GM18526 (cell line): ENCODE results near the gene AKR1C4.

Experiments
- POLR2A ChIP-seq: IDR thresholded peaks from 3 replicates; pipeline ENCODE4 v1.6.1; 2011; ENCODE audit not compliant: insufficient read length; ENCODE audit errors: extremely low read depth

The AKR1C4 gene

DNA sequence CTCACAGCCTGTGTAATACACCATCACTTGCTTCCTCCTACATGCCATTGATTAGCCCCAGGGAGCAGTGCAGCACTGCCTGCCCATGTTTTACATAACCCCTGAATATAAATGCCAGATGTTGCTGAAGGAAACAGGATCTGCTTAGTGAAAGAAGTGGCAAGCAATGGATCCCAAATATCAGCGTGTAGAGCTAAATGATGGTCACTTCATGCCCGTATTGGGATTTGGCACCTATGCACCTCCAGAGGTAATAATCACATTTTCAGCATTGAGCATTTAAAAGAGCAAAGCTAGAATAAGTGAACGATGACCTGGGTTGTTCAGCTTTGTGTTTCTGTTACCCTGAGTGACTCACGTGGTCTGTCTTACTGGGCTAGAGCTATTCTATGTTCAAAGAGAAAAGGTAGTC lies at the start of gene AKR1C4:
Gene AKR1C4 (plus strand): TSS at position 136 of the 412 bp plus-strand sequence. CDS start 31 bp downstream, at position 167.
- no peak for TF ChIP-seq POLR2A

DNA sequence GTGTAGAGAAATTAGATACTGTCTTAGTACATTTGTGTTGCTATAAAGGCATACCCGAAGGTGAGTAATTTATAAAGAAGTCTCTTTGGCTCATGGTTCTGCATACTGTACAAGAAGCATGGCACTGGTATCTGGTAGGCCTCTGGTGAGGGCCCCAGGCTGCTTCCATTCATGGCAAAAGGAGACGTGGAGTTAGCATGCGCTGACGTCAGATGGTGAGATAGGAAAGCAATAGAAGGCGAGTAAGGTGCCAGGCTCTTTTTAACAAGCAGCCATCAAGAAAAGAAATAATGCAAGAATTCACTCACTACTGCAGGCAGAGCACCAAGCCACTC lies 49.8 kb upstream of the AKR1C4 start:
- TF ChIP-seq POLR2A, result no peak

DNA sequence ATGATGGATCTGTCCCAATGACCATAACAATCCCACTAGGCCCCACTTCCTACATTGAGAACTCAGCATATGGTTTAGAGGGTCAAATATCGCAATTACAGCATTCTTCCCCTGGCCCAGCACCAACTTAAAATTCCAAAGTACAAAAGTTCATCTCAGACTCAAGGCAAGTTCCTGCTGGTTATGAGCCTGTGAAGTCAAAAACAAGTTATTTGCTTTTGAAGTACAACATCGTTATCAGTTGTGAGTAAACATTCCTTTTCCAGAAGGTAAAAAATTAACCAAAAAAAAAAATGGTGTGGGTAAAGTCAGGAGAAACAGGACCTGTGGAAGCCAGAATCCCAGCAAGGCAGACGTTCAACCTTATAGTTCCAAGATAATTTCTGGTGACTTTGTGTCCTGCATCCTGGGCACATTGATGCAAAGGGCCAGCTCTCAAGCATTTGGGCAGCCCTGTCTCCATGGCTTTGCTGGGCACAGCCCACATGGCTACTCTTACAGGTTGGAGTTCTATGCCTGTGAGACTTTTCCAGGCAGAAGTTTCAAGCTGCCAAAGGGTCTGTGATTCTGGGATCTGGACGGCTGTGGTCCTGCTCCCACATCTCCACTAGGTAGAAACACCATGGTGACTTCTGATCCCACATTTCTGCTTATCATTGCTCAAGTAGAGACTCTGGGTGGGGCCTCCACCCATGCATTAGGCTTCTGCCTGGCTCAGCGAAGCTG lies 49.2 kb upstream of the AKR1C4 start:
- TF ChIP-seq POLR2A, result no peak

DNA sequence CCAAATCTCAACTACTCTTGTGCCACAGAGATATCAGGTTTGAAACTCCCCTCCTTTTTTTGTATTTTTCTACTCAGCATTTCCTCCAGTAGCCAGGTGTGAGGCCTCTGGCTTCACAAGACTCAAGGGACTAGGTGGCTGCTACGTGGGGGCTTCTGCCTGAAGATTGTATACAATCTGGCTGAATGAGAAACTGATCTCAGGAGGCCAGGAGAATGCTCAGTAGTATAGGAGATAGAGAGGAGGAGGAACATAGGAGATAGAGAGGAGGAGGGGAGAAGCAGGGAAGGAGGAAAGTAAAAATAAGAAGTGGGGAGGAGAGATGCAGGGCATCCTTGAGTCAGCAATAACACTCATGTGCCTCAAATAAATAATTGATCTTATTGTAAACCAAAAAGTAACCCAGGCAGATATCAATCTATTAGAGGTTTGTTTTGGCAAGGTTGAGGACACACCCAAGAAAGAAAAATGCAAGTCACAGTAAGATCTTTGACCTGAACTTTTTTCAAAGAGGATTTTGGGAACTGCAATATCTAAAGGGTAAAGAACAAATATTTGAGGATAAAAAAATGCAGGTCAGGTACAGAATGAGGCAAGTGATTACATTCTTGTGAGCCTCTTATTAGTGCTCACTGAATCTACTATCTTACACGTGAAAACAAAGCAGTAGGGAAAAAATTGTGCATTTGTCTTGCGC lies 48.5 kb upstream of the AKR1C4 start:
- no peak for TF ChIP-seq POLR2A

DNA sequence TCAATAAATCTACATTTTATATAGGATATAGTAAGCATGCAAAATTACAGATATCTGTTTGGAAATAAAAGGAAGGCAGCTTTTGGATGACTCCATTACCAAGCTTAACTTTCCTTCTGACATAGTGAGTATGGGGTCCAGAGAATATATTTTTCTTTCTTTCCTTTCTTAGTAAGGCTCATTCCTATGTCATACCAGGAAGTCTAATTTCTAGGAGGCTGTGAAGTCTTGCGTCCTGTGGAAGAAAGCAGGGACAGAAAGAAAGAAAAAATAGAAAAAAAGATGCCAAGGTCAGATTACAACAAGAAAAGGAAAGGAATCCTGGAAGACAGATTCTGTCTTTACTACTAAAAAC lies 48.0 kb upstream of the AKR1C4 start:
- no peak for TF ChIP-seq POLR2A

DNA sequence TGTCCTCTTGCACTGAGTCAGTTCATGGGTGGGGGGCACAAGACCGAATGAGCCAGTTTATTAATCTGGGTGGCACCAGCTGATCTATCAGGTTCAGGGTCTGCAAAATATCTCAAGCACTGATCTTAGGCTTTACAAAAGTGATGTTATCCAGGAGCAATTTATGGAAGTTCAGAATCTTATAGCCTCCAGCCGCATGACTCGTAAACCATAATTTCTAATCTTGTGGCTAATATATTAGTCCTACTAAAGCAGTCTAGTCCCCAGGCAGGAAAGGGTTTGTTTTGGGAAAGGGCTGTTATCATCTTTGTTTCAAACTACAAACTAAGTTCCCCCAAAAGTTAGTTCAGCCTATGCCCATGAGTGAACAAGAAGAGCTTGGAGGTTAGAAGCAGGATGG lies 45.6 kb upstream of the AKR1C4 start:
- no peak for TF ChIP-seq POLR2A

DNA sequence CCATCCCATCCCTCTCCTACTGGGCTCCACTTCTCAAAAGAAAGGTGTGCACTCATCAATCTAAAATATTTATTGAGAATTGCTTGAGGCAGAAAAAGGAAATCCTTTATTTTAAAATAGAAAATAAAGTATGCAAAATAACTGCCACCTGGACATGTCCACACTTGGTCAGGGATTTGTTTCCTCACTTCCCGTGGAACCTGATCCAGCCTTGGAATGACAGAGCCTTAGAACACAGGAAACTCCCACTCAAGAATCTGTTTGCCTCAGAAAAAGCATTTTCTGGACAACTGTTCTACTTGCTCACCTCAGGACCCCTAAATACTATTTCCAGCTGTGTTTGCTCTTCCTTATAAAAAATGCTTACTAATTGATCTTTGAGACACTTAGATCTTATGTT lies 40.7 kb upstream of the AKR1C4 start:
- no peak for TF ChIP-seq POLR2A

DNA sequence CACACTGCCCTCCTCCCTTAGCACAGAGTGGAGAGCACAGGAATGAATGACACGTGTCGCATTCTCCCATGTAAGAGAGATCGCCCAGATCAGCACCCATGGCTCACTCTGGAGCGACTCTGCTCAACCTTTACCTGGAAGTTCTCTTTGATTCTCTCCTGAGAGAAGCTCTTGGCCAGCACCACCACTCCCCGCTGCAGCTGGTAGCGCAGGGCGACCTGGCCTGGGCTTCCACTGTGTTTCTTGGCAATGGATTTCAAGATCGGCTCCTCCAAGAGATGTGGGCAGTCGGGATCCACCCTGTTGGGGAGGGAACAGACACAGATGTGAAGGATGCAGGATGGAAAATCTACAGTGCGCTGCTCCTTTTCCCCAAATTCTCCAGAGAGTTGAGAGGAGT lies 39.1 kb upstream of the AKR1C4 start:
- TF ChIP-seq POLR2A, result no peak

DNA sequence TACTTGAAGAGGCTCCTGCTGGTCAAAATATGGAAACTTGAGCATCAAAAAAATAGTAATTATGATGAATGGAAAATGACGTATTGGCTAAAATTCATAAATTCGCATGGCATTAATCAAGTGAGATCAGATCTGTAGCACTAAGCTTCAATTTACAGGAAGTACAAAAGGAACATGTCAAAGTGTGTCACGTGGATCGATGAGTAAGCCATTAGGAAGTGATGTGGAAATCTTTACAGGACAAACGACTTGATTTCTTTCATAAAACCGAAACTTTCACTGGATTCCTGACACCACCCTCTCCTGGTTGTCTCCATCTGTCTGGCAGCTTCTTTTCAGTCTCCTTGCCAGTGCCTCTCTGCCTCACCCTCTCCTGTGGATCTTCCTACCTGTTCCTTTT lies 37.5 kb upstream of the AKR1C4 start:
- no peak for TF ChIP-seq POLR2A

DNA sequence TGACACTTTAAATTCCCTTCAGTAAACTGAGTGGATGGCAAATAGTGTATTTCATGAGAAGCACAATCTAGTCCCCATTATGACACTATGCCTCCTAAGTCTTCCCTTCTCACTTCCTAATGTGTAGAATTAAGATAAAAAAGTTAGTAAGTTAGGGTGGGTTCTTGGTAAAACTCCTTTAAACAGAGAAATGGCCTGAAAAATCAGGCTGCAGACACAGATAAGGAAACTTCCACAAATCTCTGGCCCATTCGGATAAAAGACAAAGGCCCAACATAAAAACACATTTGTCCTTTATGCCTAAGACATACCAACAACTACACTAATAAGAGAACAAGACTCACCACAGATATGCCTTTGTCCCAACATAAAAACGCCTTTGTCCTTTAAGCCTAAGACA lies 33.1 kb upstream of the AKR1C4 start:
- no peak for TF ChIP-seq POLR2A

DNA sequence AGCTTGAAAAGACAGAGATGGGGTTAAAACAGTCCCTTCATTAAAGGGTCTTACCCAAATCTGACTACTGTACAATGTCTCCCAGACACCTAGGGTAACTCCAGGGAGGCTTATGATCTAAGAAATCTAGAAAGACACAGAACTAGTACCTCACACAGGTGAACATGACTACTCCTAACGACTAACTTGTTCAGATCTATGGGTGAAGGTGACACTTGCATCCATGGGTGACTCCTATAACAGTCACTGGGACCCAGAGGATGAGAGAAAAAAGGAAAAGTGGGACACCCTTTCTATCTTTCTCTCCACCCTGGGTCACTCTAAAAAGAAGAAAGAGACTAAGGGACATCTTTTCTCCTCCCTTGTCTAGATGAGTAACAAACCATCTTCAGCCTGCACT lies 30.9 kb upstream of the AKR1C4 start:
- TF ChIP-seq POLR2A, result no peak

DNA sequence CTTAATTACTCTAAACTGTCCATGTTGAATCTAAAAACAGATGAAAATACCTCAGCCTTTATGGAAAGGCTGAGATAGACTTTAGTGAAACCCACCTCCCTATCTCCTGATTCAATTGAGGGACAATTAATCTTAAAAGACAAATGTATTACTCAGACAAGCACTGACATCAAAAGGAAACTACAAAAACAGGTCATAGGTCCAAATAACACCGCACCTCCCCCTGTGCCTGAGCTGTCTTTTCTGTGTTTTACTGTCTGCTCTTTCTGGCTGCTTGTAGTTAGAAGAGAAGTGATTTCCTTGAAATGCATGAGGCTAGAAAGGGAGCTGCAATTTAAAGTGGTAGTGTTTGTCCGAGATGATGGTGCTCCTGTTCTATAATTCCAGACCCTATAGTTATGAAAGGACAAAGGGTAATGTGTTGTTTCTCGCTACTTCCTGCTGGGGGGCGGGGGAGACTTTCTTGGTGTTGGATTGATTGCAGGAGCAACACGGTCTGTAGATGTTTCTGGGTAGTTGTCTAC lies 27.7 kb upstream of the AKR1C4 start:
- no peak for TF ChIP-seq POLR2A

DNA sequence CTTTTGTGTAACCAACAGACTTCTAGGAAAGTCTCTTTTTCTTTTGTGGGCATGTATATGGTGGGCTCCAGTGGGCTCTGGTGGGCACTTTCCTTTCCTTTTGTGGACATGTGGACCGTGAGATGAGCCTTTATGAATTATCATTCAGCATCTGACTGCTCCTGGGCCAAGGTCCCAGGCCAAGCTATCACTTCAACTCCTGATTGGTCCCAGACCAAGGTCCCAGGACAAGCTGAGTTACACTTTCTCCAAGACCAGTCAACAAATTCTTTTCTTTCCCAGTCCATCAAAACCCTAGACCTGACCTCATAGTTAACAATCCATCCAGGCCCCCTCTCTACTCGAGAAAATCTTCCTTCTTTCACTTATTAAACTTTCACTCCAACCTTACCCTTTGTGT lies 12.7 kb upstream of the AKR1C4 start:
- TF ChIP-seq POLR2A, result no peak

DNA sequence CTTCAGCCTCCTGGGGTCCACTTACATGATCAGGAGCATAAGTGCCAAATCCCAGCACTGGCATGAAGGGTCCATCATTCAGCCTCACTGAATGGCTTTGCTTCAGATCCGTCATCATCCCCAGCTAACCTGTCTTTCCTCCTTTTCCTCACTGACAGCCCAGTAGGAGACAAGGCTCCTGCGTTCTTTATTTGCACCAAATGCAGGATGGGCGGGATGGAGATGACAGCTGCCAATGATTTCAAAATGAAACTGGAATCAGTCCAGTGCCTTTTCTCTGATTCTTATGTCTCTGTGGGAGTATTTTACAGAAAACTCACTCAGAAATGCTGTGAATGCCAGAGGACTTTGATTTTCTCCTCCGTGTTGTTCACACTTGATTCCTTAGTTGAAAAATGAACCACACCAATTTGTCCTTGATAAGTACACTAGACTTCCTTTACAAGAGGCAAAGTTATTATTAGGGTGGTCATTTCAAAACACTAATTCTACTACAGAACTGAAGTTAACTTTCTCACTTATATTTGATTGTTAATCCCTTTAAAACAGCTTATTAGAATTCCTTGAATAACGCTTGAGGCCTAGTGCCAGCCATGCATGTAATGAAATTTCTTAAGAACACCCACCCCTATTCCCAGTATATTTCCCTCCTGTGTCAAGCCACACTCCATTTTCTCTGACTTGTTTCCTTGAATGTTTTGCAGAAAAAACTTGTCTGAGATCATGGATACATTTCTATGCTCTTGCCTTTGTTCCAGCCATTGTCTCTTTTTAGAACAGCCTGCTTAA lies 11.5 kb upstream of the AKR1C4 start, which contains the start of gene AKR1C8:
Gene AKR1C8 (minus strand): TSS at position 164 of the 789 bp plus-strand sequence. CDS start 46 bp downstream, at position 118.
- TF ChIP-seq POLR2A, result no peak

DNA sequence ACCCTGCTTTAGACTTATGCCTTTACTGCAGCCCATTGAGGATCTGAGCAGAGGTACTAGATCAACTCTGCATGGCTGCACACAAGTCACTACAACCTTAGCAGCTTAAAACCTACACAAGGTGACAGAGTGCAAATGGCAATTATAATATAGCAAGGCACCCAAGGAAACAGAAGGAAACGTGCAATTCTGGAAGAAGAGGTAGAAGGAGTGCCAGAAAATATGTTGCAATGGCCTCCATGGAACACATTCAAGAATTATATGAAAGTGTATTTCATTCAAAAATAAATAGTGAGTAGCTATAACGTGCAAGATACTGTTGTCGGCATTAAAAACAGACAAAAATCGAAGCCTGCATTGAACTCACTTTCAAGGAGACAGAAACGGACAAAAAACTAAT lies 8.8 kb upstream of the AKR1C4 start:
- TF ChIP-seq POLR2A, result no peak

DNA sequence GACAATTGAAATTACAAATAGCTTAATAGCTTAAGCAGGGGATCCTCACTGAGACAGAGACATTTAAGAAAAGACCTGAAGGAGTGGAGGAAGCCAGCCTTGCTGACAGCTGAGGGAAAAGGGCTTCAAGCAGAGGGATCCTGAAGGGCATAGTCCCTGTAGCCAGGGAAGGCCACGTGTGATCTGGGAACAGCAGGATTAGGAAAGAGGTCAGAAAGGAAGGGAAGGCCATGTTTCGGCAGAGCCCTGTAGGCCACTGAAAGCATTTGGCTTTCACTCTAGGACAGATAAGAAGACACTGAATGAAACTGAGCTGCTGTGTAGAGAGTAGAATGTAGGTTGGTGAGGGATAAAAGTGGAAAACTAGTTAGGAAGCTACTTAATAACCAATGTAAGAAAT lies 8.3 kb upstream of the AKR1C4 start:
- no peak for TF ChIP-seq POLR2A
